GM12878 (cell line): ENCODE measurements around the gene ADCK1. TPM values are rescaled to one million over a fixed set of nuclear protein-coding genes. Genes with fewer than 3 reads are reported as not detected.

Experiments used
- ATAC-seq: fragments of 200-7000 bp; cut with Tn5 transposase; 3 replicates; pipeline ENCODE4 v1.9.1; 2020; ENCODE audit warnings: mild to moderate bottlenecking, moderate library complexity
- BruUV-seq: library from RNA; stranded (reverse); fragments of 400-500 nt; replicated peaks from 2 replicates; lab custom pipeline; 2021; lab: Mats Ljungman, UMichigan
- CTCF ChIA-PET: fragments of 300-600 bp; sonication (Branson Sonifier 250); formaldehyde crosslinking; extraction: SDS; loops from one replicate; lab custom pipeline; 2021; ENCODE audit warnings: inconsistent platforms; lab: Yijun Ruan, JAX
- POLR2A ChIA-PET: fragments of 350-600 bp; formaldehyde crosslinking; extraction: SDS; loops from one replicate; lab custom pipeline; 2021; ENCODE audit warnings: inconsistent platforms; lab: Charles Lee
- RAD21 ChIA-PET: fragments of 300-600 bp; sonication (Branson Sonifier 250); formaldehyde crosslinking; loops from one replicate; lab custom pipeline; 2023; ENCODE audit warnings: antibody characterized with exemption; ENCODE audit not compliant: unreplicated experiment; lab: Charles Lee
- SMC1A ChIA-PET: fragments of 300-600 bp; sonication (Branson Sonifier 250); formaldehyde crosslinking; loops from one replicate; lab custom pipeline; 2023; ENCODE audit not compliant: unreplicated experiment, uncharacterized antibody; lab: Charles Lee
- DNase-seq: peaks from one replicate; pipeline ENCODE4 v3.0.0-alpha.2; 2011; ENCODE audit warnings: low read depth, low spot score
- FAIRE-seq: peaks from 3 replicates; lab custom pipeline; 2011; peaks lifted over from hg19 to GRCh38; lab: Jason Lieb, UNC
- H2AFZ ChIP-seq: 2 replicates; pipeline ENCODE4 v1.6.0; 2011; ENCODE audit warnings: low read depth, low read length, control low read depth; ENCODE audit not compliant: control insufficient read depth
- H3K27ac ChIP-seq: 2 replicates; pipeline ENCODE4 v1.5.1; 2011; ENCODE audit warnings: control low read depth; ENCODE audit not compliant: control insufficient read depth, insufficient read depth
- H3K27me3 ChIP-seq, 2 experiments: replicated peaks in 1 of 2; 2 replicates each; pipeline versions ENCODE4 v1.6.0 to v1.6.1; 2011; ENCODE audit warnings: low read length in 1 of 2; ENCODE audit not compliant: control insufficient read depth in 2 of 2, insufficient read depth in 2 of 2
- H3K36me3 ChIP-seq, 2 experiments: 2 replicates each; pipeline ENCODE4 v1.5.1; 2011; ENCODE audit warnings: low read length in 1 of 2; ENCODE audit not compliant: control insufficient read depth in 2 of 2, insufficient read depth in 2 of 2
- H3K4me1 ChIP-seq: 2 replicates; pipeline ENCODE4 v1.6.1; 2011; ENCODE audit warnings: mild to moderate bottlenecking, low read length, moderate library complexity, mixed read lengths; ENCODE audit not compliant: control insufficient read depth, insufficient read depth
- H3K4me2 ChIP-seq: 2 replicates; pipeline ENCODE4 v1.6.0; 2011; ENCODE audit warnings: control low read depth; ENCODE audit not compliant: control insufficient read depth, insufficient read depth
- H3K4me3 ChIP-seq: fragments of 200-600 bp; sonication (generic); 2 replicates; pipeline ENCODE4 v1.5.1; 2016
- H3K79me2 ChIP-seq: 2 replicates; pipeline ENCODE4 v1.6.0; 2011; ENCODE audit warnings: low read length; ENCODE audit not compliant: control insufficient read depth, insufficient read depth
- H3K9ac ChIP-seq: 2 replicates; pipeline ENCODE4 v1.8.0; 2011; ENCODE audit warnings: low read length, control low read depth, mixed read lengths; ENCODE audit not compliant: control insufficient read depth, insufficient read depth
- H3K9me3 ChIP-seq: replicated peaks from 3 replicates; pipeline ENCODE4 v1.5.1; 2011; ENCODE audit warnings: mild to moderate bottlenecking, low read length; ENCODE audit not compliant: control insufficient read depth, insufficient read depth
- H4K20me1 ChIP-seq: 2 replicates; pipeline ENCODE4 v1.6.0; 2011; ENCODE audit not compliant: control insufficient read depth, insufficient read depth
- ATF3 ChIP-seq: IDR thresholded peaks from 2 replicates; pipeline ENCODE4 v1.6.1; 2011; ENCODE audit warnings: low read depth, mild to moderate bottlenecking, low read length, moderate library complexity, borderline replicate concordance; ENCODE audit errors: extremely low read depth
- BCL3 ChIP-seq: IDR thresholded peaks from 2 replicates; pipeline ENCODE4 v1.6.1; 2011; ENCODE audit warnings: borderline replicate concordance, low read depth, mild to moderate bottlenecking, moderate library complexity, low read length; ENCODE audit not compliant: insufficient read depth, poor library complexity, severe bottlenecking
- EGR1 ChIP-seq, 2 experiments: IDR thresholded peaks; 1 replicate in 1 of 2; 2 replicates in 1 of 2; pipeline ENCODE4 v1.6.1; 2011 to 2012; ENCODE audit warnings: low read depth in 2 of 2, low read length in 2 of 2, borderline replicate concordance in 1 of 2, mild to moderate bottlenecking in 1 of 2, moderate library complexity in 1 of 2
- HDAC2 ChIP-seq: fragments of 200-600 bp; sonication (generic); IDR thresholded peaks from 2 replicates; pipeline ENCODE4 v1.6.1; 2017
- JUNB ChIP-seq: IDR thresholded peaks from 2 replicates; pipeline ENCODE4 v1.6.1; 2016; ENCODE audit warnings: antibody characterized with exemption, mild to moderate bottlenecking
- KAT2A ChIP-seq: conservative IDR thresholded peaks from 2 replicates; pipeline ENCODE4 v1.6.1; 2011; ENCODE audit warnings: low read depth, low read length; ENCODE audit not compliant: control insufficient read depth
- PKNOX1 ChIP-seq: fragments of 450-650 bp; IDR thresholded peaks from 2 replicates; pipeline ENCODE4 v1.6.1; 2016; ENCODE audit warnings: mild to moderate bottlenecking
- RBBP5 ChIP-seq: fragments of 200-600 bp; sonication (generic); conservative IDR thresholded peaks from 2 replicates; pipeline ENCODE4 v1.6.1; 2016
- SIX5 ChIP-seq: IDR thresholded peaks from 2 replicates; pipeline ENCODE4 v1.6.1; 2011; ENCODE audit warnings: mild to moderate bottlenecking, low read depth, low read length, moderate library complexity; ENCODE audit not compliant: severe bottlenecking
- TCF7 ChIP-seq: IDR thresholded peaks from 2 replicates; pipeline ENCODE4 v1.6.1; 2014; ENCODE audit warnings: antibody characterized with exemption, borderline replicate concordance
- YBX1 ChIP-seq: fragments of 450-650 bp; IDR thresholded peaks from 2 replicates; pipeline ENCODE4 v1.6.1; 2016; ENCODE audit warnings: antibody characterized with exemption
- YY1 ChIP-seq: IDR thresholded peaks from 2 replicates; pipeline ENCODE4 v1.6.1; 2011; ENCODE audit warnings: low read depth, mild to moderate bottlenecking, low read length
- ZNF274 ChIP-seq: IDR thresholded peaks from one replicate; pipeline ENCODE4 v1.8.0; 2011; ENCODE audit not compliant: insufficient read length, insufficient read depth
- WGBS: methylation state at CpG from one replicate; pipeline ENCODE4 v1.1.6; 2016; ENCODE audit warnings: low lambda C conversion rate; ENCODE audit not compliant: insufficient replicate concordance, insufficient coverage; ENCODE audit errors: missing lambda C conversion rate; 5-methylcytosine and 5-hydroxymethylcytosine counted together
- in situ Hi-C: fragments of 300-500 bp; cut with MboI; formaldehyde crosslinking; loops from 9 replicates; pipeline ENCODE4 v1.14.3; 2018; ENCODE audit warnings: mixed read lengths
- intact Hi-C: fragments of 100-400 bp; cut with micrococcal nuclease; formaldehyde crosslinking; loops from one replicate; pipeline ENCODE4 v1.14.2; 2022; ENCODE audit not compliant: unreplicated experiment
- polyA plus RNA-seq, 11 experiments: library from polyadenylated mRNA; depleted of rRNA in 4 of 11; unstranded in 6 of 11; stranded (reverse) in 5 of 11; fragments of >200 nt; fragmentation: Nextera tagmentation in 4 of 11; fragmentation: Illumina TruSeq in 1 of 11; extraction: Ambion mirVana in 4 of 11; extraction: Trizol in 1 of 11; gene quantifications; 1 replicate in 1 of 11; 2 replicates in 10 of 11; pipeline versions ENCODE4 v1.2.1 to v1.2.3, GENCODE V29; 2011 to 2016; ENCODE audit warnings: inconsistent platforms in 2 of 11, missing spikeins in 2 of 11, low read depth in 1 of 11
- total RNA-seq, 4 experiments: library from RNA; depleted of rRNA in 3 of 4; stranded (reverse); fragments of >200 nt in 3 of 4; fragmentation: Illumina TruSeq in 1 of 4; extraction: Trizol in 1 of 4; gene quantifications; 2 replicates each; pipeline versions ENCODE4 v1.2.1 to v1.2.3, GENCODE V29; 2013 to 2021

ADCK1 gene
- total and polyA plus RNA-seq, 10 of the 15 experiments (the other 5 are each of a cell fraction or from before 2014, with no cell fraction given) = 3.3 to 8.5 (median 5.1) TPM

GRCh38 chr14:77909911-77910310 is 110.0 kb downstream of the ADCK1 start:
- 59% methylated on average over 3 of the region's 3 CpGs for WGBS
- no peak overlapping the region for H3K4me2 ChIP-seq
- FAIRE-seq (no peak), DNase-seq (no peak), ATAC-seq (no peak)
- no peaks in the 10 kb centered on the region for H3K36me3 ChIP-seq
- H3K9ac ChIP-seq = no peak overlapping the region
- H2AFZ ChIP-seq = no peak overlapping the region
- H3K4me1 ChIP-seq = no peaks in the 10 kb centered on the region
- no peak overlapping the region for H3K27ac ChIP-seq
- RAD21 ChIA-PET = no interaction called here
- no peaks in the 10 kb centered on the region for H3K9me3 ChIP-seq
- no peak for TF ChIP-seq HDAC2
- TF ChIP-seq YY1 = no peak
- no peak for TF ChIP-seq TCF7
- no peak for TF ChIP-seq ATF3
- TF ChIP-seq RBBP5 = no peak
- TF ChIP-seq BCL3 = no peak
- TF ChIP-seq PKNOX1 = no peak
- no peak for TF ChIP-seq YBX1
- TF ChIP-seq ZNF274 = no peak
- no peak for TF ChIP-seq SIX5
- no peak for TF ChIP-seq EGR1 (IDR thresholded peaks at IDR 0.05; ENCODE audit: borderline replicate concordance in 1 of 2, low read depth in 2 of 2, low read length in 2 of 2)
- no peak for TF ChIP-seq KAT2A
- no peak for TF ChIP-seq JUNB
- POLR2A ChIA-PET = no interaction called here
- H3K4me3 ChIP-seq = no peak overlapping the region
- no TSS peak for BruUV-seq
- in situ Hi-C loops = no loop called here
- no peaks in the 10 kb centered on the region for H3K27me3 ChIP-seq
- SMC1A ChIA-PET = interaction anchor here (0.7 kb wide), 1 partner anchor 94 kb away, joined by 3 read pairs; no protein-coding TSS in a partner anchor
- CTCF ChIA-PET = interaction anchor here (0.7 kb wide), 1 partner anchor 9 kb away, joined by 3 read pairs; no protein-coding TSS in a partner anchor
- H3K79me2 ChIP-seq = no peaks in the 10 kb centered on the region
- H4K20me1 ChIP-seq = no peaks in the 10 kb centered on the region
- intact Hi-C loops = no loop called here
